GM19035 (cell line): ENCODE results near the gene HDGF.
A peak's percentile ranks its signal among the peaks of the same experiment; 100 is the strongest.

Experiments
- ATAC-seq: cut with Tn5 transposase; IDR thresholded peaks from one replicate; pipeline ENCODE4 v1.9.1; 2021; ENCODE audit not compliant: unreplicated experiment

The HDGF gene

DNA sequence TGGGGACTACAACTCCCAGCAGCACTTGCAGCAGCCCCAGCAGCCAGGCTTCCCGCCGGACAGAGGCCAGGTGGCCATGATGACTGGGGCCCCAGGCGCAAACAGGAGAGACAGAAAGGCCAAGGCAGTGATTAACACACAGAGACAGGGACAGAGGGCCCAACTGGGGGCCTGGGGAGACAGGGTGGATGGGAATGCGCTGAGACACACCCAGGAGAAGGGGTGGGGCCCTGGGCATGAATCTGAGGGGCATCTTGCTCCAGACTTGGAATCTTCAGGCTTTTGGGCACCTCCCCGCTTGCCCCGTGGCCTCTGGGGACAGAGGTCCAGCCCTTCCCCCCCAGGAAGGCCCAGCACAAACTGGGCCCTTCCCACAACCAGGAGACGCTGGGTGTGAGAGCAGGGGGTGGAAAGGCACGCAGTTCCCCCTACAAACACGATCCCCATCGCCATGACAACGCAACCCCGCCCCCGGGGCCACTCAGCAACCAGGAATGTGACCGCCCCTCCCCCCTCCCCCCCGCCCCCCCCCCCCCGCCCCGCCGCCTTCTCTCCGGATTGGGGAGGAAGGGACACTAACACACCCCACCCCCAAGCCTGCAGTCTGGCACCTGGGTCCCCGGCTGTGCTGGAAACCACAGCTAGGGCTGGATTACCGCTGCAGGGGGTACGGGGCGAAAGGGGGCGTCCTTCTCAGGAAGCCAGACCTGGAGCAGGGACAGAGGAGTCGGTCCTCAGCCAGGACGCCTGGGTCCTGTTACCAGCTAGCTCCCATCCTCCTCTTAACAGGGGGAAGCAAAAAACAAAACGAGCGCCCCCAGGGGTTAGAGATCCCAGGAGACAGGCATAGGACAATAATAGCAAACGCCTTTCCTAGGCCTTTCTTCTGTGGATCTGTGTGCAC lies 4.5 kb downstream of the HDGF start:
- no peak for ATAC-seq

DNA sequence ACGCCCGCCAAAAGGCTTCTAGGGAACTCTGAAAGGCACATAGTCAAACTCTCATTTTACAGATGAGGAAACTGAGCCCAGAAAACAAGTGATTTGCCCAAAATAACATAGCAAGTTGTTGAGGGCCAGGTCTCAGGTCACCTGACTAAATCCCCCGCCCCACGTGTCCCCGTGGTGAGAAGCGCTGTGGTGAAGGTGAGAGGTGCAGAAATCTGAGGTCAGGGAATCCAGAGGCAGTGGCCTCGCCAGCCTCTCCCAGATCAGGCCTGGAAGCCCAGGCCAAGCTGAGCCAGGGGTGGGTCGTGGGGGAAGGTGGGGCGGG lies 5.1 kb downstream of the HDGF start:
- no peak for ATAC-seq

DNA sequence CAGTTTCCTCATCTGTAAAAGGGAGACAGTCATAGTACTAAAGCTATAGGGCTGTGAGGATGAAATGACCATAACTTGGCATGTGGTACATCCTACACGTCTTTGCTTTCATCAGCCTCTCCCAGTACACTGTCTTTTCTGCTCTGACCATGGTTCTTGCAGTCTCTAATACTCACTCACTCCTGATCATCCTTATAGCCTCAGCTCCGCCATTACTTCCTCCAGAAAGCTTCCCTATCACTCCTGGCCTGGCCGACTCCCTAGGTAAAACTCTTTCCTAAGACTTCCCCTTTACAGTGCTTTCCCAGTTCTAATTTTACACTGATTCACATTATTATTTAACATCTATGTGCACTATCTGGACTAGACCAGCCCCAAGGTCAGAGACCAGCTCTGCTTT lies 5.6 kb downstream of the HDGF start:
- ATAC-seq = no peak

GRCh38 chr1:156744786-156745419 lies 6.6 kb downstream of the HDGF start:
- no peak for ATAC-seq

GRCh38 chr1:156744344-156744743 lies 7.1 kb downstream of the HDGF start:
- ATAC-seq = no peak

GRCh38 chr1:156743367-156744302 lies 7.8 kb downstream of the HDGF start:
- no peak for ATAC-seq

DNA sequence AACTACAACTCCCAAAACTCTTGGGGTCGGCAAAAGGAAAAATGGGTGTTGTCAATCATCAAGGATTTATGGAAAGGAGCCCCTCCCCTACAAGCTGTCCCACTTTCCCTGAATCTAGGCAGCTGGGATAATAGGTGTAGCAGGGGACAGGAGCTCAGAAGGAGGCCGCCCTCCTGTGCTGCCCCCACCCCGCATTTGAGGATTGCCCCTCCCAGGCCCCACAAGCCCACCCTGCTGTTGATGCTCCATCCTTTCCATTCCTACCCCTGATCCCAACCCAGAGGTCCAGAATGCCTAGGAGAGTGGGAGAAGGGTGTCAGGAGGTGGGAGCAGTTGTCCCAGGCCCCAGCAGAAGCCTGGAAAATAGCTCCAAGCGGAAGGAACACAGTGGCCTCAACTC lies 8.7 kb downstream of the HDGF start:
- no peak for ATAC-seq

GRCh38 chr1:156742017-156742416 lies 9.5 kb downstream of the HDGF start:
- ATAC-seq = no peak

GRCh38 chr1:156741481-156741983 lies 9.9 kb downstream of the HDGF start:
- no peak for ATAC-seq

DNA sequence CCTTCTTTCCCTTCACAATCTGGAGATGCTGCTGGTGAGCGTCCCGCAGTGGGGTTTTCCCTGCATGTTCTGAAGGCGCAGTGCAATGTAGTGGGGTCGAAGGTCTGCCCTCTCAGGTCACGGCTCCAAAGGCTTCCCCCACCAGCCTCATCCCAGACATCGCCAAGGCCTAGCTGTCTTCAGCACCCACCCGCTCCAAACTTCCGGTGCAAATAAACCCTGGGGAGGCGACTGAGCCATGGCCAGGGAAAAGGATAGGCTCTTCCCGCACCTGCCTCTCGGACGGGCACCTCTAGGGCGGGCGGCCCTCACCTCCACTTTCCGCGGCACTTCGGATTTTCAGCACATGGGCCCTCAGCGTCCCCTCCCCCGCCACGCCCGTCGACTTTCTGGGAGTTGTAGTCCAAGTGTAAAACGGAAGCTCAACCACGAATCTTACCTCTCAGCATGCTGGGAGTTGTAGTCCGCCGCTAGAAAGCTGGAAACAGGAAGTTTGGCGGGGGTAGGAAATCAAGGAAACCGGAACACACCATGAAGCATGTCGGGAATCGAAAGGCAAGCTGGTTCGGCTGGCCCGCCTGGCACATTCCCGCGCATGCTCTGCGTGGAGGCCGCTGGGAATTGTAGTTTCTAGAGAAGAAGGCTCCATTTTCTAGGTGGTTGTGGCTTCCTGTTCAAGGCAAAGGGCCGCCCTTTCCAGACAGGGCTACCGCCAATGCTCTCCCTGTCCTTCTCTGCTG lies 10.6 kb downstream of the HDGF start, which contains the start of gene MRPL24:
Gene MRPL24, minus strand, starts transcription at position 348 of the 740 bp plus-strand sequence. CDS start 2,384 bp downstream, outside the sequence.
- ATAC-seq = peak; percentile 85

- peak; percentile 9 for ATAC-seq
These were observed 11.2 kb downstream of the HDGF start for GRCh38 chr1:156740237-156740740.

GRCh38 chr1:156738916-156739315 lies 12.6 kb downstream of the HDGF start:
- no peak for ATAC-seq

GRCh38 chr1:156738407-156738806 lies 13.1 kb downstream of the HDGF start:
- ATAC-seq = no peak

DNA sequence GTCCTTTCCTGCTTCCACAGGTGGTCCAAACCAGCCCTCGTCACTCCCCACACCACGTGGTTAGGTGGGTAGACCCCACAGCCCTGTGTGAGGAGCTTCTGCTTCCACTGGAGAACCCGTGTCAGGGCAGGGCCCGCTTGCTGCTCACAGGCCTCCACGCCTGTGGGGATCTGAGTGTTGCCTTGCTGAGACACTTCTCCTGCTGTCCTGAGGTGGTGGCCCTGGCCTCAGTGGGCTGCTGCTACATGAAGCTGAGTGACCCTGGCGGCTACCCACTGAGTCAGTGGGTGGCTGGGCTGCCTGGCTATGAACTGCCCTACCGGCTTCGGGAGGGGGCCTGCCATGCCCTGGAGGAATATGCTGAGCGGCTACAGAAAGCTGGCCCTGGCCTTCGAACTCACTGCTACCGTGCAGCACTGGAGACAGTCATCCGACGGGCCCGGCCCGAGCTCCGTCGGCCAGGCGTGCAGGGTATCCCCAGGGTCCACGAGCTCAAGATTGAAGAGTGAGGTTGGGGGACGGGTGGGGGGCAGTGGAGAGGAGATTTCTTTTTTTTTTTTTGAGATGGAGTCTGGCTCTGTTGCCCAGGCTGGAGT lies 17.4 kb downstream of the HDGF start:
- no peak for ATAC-seq

GRCh38 chr1:156728599-156729462 lies 22.6 kb downstream of the HDGF start, which contains the start of gene ISG20L2:
ISG20L2 (minus strand) TSS chr1:156728766; CDS start chr1:156727652, 1,114 bp downstream.
- peak; percentile 91 for ATAC-seq

DNA sequence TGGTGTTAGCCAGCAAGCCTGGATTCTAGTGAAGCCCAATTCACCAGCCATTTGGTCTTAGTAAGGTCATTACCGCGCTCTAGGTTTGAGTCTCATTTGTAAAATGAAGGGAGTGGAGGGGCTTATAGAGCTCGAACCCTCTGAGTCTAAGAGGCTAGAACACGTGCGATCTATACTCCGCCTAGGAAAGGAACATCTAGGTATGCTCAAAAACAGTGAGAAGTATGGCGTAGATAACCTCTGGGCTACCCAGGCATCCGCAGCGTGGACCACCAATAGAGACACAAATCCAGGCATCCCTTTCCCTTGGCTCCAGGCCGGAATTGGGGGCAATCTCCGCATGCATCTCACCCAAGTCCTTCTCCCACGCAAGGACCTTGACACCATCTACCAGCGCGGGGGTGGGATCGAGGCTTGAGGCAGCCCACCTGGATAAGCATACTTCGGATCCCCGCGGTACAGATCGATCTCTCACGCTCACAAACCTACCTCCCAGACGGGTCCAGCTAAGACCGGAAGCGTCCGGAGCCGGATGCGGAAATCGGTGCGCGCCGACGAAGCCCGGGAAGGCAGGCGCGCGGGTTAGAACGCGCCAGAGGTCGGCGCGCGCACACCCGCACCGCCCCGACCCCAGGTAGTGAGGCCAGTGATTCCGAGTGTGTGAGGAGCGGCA lies 23.4 kb downstream of the HDGF start, which contains the start of gene METTL25B:
Gene METTL25B, plus strand, starts transcription at position 544 of the 673 bp plus-strand sequence. CDS start 636 bp downstream, outside the sequence.
- ATAC-seq = peak; percentile 59

DNA sequence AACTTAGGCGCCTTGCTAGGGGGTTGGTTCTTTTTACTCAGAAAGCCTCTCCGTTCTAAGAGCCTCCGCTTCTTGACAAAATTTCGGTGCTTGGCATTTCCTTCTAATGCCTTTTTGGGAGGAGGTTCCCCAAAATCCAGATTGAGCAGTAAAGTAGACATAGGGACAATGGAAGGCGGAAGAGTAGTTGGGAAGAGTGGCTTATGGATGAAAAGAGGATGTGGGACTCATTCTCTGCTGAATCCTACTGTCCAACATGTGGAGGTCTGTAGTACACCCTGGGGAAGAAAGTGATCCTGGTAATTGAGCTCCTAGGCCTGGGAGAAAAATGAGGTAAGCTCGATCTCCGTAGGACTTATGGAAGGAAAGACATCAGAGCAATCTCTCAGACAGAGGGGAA lies 24.0 kb downstream of the HDGF start:
- ATAC-seq = no peak
